Measurements from ENCODE around the gene LRRC45. TPM values are rescaled to one million over a fixed set of nuclear protein-coding genes. Genes with fewer than 3 reads are reported as not detected.

The LRRC45 gene
- total RNA-seq, 1 donor, result 13.4 TPM

- DNase-seq (ENCODE audit: low read depth), result no peak
- TF ChIP-seq CTCF (IDR thresholded peaks at IDR 0.05; ENCODE audit: insufficient read depth, low read depth, low read length), result no peak
- H3K4me3 ChIP-seq (ENCODE audit: low read depth, low read length), result no peak overlapping the region
These were observed 9.8 kb upstream of the LRRC45 start for GRCh38 chr17:82013341-82013740.

DNA sequence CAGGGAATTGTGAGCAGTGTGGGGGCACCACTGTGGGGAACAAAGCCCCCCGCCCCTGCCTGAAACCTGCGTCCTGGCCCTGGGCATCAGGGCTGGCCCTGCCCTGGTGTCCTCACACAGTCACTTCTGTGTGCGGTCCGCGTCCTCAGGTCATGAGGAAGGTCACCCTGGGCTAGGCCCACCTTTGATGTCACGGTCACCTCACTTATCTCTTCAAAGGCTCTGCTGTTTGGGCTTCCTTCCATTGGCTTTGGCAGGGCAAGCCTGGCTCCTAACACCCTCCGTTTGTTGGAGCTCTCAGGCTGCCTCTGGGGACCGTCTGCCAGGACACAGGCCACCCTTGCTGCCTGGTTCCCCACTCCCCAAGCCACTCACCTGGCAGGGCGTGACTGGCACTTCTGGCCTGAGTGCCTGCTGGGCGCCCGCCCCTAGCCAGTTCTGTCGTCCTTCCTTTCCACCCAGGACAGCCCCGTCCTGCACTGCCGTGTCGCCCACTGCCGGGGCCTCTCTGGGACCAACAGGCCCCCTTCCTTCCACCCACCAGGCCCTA, 9.3 kb upstream of the LRRC45 start:
- H3K4me3 ChIP-seq (ENCODE audit: low read depth, low read length), result no peak overlapping the region
- TF ChIP-seq CTCF (IDR thresholded peaks at IDR 0.05; ENCODE audit: insufficient read depth, low read depth, low read length), result no peak
- DNase-seq (ENCODE audit: low read depth), result no peak

GRCh38 chr17:82014432-82014831, 8.7 kb upstream of the LRRC45 start:
- H3K4me3 ChIP-seq (ENCODE audit: low read depth, low read length), result no peak overlapping the region
- no peak for DNase-seq (ENCODE audit: low read depth)
- TF ChIP-seq CTCF (IDR thresholded peaks at IDR 0.05; ENCODE audit: insufficient read depth, low read depth, low read length), result no peak

GRCh38 chr17:82014971-82015310, 8.2 kb upstream of the LRRC45 start:
- DNase-seq (ENCODE audit: low read depth), result no peak
- TF ChIP-seq CTCF (IDR thresholded peaks at IDR 0.05; ENCODE audit: insufficient read depth, low read depth, low read length), result no peak
- H3K4me3 ChIP-seq (ENCODE audit: low read depth, low read length), result no peak overlapping the region

- DNase-seq (ENCODE audit: low read depth), result no peak
- H3K4me3 ChIP-seq (ENCODE audit: low read depth, low read length), result no peak overlapping the region
- no peak for TF ChIP-seq CTCF (IDR thresholded peaks at IDR 0.05; ENCODE audit: insufficient read depth, low read depth, low read length)
These were observed 7.7 kb upstream of the LRRC45 start for GRCh38 chr17:82015311-82015971.

DNA sequence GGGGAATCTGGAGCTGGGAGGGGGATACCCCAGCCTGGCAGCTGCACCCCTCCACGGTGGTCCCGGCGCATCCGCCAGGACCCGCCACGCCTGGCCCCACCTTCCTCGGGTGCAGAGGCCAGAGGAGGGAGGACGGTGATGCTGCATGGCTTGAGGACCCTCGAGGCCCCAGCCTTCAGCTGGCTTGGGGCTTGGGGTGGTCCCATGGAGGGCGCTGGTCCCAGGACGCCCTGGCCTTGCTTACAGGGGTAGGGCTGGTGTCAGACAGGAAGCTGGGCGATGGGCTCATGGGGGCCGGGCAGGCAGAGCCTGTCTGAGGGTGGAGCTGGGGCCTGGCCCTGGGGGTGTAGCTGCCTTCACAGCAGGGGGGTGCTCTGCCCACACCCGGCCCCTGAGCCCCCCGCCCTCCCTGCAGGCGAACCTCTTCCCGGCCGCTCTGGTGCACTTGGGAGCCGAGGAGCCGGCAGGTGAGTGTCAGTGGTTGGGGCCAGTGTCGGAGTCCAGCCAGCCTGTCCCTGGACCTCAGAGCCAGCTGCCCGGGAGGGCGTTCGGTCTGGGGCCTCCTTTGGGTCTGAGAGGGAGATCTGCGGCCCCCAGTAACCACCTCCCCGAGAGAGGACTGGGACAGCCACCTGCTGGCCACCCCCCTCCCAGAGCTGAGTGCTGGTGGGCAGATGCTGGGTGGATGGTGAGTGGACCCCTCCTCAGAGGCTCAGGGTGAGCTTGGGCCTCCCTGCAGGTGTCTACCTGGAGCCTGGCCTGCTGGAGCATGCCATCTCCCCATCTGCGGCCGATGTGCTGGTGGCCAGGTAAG, 6.8 kb upstream of the LRRC45 start:
- H3K4me3 ChIP-seq (ENCODE audit: low read depth, low read length), result no peak overlapping the region
- no peak for TF ChIP-seq CTCF (IDR thresholded peaks at IDR 0.05; ENCODE audit: insufficient read depth, low read depth, low read length)
- no peak for DNase-seq (ENCODE audit: low read depth)
